Measurements from ENCODE around the gene ZFHX2.

ZFHX2 gene

DNA sequence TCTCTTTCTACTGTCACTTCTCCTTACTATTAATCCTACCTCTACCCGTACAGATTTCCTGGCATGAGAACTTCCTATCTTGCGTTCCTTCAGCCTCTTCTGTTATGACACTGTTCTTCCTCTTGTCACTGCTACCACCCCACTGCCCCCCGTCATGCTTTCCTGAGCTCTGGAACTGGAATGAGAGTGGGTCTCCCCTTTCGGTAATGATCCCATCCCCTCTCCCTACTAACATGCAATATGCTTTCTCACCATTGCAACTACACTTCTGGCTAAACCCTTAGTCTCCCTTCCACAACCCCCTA, 20.9 kb upstream of the ZFHX2 start:
- no peak for DNase-seq

DNA sequence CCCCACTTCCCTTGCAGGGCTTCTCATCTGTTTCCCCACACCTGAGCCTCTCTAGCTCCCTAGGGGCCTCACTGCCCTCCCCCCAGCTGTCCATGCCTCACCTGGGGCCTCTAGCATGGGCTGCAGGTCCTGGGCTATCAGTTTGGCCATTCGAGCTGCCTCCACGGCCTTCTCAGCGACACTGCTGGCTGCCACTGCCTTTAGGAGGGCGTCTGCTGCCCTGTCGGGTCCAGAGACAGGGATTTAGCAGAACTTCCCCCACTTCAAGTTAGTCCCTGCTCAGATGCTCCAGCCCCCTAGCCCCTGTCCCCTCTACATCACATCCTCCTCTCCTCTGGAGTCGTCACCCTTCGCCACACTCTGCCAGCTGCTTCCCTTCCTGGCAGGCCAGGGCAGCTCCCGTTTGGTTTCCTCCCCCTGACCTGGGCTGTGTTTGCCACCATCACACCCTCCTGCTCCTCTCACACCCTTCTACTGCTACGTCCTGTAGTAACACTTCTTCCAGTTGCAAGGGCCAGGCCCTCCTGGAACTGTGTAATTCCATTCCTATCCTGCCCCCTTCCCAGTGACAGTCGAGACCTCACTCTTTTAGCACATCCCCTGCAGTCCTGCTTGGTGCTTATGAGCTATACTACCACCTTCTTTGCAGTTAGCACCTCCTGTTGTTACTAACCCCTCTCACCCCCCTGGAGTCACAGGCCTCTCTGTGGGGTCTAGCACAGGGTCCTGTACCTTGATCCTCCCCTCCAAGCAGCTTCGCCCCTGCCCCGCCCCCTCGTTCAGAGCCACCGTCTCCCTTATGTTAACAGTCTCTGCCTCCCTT, 20.3 kb upstream of the ZFHX2 start:
- DNase-seq = no peak

DNA sequence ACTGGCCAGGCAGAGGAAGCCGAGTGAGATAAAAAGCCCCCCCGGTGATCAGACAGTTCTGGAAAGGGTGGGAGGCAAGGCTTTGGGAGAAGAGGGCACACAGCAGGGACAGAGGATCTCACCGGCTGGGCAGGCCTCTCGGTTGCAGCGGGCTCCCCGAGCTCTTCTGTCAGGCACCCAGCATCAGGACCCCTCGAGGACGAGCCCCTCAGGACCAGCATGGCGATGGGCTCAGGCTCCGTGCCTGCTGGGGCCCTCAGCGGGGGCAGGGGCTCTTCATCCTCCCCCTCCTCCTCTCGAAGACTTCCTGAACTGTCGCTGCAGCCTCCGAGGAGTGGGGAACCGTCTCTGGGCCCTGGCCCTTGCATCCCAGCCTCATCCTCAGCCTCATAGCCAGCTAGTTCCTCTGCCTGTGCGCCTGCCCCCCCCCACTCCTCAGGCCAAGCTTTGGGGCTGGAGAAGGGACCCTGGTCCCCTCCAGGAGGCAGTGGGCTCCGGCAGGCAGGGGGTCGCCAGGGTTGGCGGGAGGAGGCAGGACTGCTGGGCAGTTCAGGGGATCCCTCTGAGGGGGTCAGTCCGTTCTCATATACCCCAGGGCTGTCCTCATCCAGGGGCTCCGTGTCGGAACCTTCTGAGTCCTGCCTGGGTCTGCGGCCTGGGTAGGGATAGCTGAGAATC, 19.4 kb upstream of the ZFHX2 start:
- DNase-seq = no peak

DNA sequence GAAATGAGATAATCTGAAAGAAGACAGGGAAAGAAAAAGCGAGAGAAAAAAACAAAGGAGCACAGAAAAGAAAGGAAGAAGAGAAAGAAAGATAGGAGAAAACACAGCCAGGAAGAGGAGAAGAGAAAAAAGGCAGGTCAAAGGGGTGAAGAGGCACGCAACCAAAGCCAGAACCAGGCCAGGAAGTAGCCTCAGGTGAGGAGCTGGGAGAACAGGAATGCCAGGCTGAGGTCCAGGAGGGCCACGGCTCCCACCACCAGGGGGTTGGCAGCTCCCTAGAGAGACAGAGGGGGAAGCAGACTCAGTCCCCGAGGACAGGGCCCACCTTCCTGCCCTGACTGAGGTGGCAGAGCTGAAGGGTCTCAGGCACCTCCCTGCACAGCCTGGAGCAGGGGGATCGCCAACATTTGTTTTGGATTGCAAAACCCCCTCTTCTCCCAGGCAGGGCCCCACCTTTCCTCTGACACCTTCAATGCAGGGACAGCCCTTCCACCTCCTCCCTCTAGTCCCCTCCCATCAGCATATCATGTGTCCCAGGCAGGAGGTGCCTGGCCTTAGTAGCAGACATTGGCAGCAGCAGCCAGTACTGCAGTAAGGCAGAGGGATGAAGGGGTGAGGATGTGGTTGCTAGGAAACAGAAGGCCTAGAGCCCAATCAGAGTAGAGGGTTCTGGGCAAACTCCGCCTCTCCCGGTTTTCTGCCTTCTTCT, 18.0 kb upstream of the ZFHX2 start:
- DNase-seq = peak; percentile 11

DNA sequence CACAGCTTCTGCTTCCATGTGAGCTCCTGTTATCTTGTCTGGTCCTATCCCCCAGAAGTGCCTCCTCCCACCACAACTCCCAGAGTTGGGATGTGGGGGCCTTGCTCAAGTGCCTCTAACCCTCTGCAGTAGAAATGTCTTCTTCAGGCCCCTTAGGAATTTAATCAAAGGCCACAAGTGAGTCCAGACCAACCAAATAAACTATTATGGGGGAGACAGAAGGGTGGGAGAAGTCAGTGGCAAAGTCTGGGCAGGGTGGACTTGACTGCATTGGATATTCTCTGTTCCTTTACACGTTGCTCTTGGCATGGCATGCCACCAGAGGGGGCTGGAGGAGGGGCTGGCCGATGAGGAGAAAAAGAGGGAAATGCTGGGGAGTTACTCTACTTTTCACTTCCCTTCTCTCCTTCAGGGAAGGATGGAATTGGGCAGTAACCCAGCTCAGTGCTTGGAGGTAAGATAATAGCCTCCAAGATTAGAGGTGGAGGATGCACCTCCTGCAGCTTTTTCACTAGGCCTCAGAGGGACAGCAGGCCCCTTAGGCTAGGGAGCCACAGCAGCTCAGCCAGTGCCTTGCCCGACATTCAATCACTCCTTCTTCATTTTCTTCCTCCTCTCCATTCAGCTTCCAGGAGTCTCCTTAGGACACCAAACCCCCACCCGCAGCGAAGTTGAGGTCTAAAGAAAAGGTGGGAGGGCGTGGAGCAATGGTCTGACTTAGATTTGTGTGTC, 17.2 kb upstream of the ZFHX2 start:
- no peak for DNase-seq

DNA sequence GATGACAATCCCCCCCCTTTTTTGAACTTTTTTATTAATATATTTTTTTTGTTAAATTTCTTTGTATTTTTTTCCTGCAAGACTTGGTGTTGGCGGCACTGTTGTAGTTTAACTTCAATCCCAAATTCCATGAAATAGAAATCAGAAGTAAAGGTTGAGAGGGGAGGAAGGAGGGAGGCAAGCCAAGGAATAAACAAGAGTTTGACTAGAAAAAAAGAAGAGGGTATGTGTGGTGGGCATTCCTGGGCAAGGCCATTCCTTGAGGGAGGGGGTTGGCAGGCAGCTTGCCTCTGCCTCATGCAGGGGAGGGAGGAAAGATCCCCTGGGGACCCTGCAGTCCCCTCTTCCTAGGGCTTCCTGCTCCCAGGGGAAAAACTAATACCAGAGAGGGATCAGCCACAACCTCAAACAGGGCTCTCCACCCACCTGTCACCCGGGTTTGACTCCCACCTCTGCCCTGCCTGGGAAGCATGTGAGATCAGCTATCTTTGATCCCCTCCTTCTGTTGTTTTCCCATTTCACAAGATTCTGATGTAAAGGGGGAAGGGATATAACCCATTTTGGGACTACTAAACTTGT, 16.5 kb upstream of the ZFHX2 start:
- no peak for DNase-seq

DNA sequence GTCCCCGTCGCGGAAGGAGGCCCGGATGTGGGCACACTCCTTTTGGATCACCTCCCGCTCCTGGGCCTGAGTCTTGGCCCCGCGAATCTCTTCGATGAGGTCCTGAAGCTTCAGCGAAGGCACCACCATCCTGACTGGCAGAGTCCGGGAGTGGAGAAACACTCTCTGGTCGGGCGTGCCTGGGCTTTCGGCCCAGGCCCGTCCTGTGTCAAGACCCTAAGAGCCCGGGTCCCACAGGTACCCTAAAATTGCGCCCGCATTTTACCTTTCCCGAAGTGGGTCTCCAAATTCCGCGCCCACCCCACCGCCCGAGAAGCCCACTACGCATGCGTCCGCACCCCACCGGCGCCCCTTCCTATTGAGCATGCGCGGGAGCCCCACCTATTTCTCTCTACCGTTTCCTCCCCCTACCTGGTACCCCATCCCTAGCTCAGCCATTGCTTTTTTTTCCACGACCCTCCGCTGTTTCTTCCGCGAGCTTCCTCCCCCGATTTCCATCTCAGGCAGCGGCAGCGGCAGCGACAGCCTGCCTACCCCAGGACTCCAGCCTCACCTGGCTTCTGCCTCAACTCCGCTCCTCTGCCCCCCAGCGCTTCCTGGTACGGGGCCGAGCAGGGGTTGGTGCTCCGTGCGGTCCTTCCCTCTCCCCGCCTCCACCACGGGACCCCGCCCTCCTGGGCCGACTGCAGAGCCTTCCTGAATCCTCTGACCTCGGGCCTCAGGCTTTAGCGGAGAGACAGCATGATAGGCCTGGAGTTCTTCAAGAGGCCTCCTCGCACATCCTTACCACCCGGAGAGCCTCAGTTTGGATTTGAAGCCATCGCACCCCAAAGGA, 15.8 kb upstream of the ZFHX2 start, which contains the start of gene AP1G2:
TSS of gene AP1G2 (minus strand) at position 606 of the 835 bp plus-strand sequence. CDS start at position 129, 477 bp downstream.
- peak; percentile 93 for DNase-seq

DNA sequence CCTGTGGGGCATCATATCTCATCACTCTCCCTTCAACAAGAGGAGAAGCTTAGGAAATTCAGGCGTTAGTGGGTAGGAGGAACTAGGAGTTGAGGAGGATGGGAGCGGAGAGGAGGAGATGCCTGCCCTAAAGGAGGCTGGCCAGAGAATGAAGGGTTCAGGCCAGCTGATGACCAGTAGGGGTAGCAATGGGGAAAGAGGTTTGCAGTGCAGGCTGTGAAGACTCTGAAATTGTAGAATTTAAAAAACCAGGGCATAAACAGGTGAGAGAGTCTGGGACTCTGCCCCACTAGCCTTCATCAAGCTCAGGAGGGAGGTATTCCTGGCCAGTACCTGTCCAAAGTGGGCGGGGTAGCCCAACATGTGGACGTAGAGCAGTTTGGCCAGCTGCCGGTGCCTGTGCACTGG, 15.2 kb upstream of the ZFHX2 start:
- peak; percentile 28 for DNase-seq

DNA sequence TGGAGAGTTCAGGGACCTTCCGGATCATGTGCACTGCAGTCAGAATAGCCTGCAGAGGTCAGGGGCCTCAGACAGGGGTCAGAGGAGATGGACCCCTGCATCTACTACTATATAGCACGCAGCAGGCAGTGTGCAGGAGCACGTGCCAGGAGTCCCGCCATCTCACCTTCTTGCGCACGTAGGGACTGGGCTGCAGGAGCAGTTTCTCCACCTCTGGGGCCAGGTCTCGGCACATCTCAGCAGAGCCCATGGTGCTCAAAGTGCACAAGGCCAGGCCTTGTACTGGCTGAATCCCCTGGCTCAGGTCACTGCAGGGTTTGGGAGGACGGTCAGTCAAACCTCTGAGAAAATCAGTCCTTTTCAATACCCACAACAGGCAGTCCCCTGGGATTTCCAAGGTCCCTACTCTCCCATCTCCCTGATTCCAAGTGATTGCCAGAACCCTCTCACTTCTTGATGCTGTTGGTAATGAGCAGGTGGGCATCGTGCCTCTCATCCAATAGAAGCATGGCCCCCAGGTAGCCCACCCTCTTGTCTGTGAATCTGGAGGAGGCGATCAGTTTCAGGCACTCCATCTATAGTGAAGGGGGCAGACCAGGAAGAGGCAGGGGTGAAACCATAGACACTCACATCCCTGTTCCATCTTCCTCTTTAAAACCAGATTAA, 14.7 kb upstream of the ZFHX2 start:
- DNase-seq = no peak

DNA sequence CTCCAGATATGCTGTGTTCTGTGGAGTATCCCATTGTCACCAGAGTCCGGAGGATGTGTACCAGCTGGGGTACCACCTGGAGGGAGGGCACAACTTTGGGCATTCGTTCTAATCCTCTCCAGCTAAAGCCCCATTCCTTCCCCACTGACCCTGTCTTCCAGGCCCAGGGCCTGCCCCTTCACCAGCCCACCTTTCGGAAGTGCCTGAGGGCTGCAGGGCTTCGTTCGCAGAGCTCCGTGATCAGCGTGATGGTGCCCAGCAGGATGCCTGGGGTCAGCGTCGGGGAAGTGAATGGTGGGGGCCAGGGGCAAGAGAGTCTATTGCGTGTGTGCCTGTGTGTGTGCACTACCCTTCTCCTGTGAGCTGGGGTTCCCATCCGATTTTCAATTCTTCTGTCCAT, 14.1 kb upstream of the ZFHX2 start:
- no peak for DNase-seq

DNA sequence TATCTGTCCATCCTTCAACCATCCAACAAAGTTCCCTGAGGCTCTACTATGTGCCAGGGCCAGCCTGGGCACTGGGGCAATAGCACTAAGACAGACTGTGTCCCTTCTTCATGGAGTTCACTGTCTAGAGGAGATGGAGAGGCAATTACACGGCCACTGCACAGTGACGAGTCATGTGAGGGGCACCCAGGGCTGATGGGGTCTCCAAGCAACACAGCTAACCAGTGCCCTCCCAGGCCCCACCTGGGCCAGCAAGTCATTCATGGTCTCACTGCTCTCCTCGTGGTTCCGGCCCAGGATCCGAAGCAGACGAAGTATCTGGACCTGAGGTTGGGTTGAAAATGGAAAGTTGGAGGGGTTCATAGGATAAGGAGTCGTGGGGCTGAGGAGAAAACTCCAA, 13.3 kb upstream of the ZFHX2 start:
- no peak for DNase-seq

DNA sequence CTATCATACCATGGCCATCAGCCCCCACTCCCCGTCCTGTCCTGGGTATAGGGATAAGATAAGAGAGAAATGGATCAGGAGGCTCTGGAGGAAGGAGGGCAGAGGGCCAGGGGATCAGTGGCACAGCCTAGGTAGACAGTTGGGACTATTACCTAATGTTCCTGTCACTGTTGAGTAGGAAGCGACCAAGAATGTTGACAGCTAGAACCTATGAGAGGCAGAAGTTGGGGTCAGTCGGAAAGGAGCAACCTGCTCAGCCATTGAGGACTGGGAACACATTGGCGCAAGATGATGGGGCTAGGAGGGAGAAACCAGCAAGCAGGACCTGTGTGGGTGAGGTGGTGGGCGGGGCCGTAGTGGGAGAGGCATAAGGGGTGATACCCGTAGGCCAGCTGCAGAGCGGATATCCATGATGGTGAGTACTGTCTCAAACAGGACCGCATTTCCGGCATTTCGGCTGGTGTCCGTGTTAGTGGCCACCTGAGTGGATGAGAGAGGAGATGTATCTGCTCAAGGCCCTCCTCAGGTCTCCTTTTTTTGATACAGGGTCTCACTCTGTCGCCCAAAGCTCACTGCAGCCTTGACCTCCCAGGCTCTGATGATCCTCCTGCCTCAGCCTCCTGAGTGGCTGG, 12.7 kb upstream of the ZFHX2 start:
- no peak for DNase-seq

DNA sequence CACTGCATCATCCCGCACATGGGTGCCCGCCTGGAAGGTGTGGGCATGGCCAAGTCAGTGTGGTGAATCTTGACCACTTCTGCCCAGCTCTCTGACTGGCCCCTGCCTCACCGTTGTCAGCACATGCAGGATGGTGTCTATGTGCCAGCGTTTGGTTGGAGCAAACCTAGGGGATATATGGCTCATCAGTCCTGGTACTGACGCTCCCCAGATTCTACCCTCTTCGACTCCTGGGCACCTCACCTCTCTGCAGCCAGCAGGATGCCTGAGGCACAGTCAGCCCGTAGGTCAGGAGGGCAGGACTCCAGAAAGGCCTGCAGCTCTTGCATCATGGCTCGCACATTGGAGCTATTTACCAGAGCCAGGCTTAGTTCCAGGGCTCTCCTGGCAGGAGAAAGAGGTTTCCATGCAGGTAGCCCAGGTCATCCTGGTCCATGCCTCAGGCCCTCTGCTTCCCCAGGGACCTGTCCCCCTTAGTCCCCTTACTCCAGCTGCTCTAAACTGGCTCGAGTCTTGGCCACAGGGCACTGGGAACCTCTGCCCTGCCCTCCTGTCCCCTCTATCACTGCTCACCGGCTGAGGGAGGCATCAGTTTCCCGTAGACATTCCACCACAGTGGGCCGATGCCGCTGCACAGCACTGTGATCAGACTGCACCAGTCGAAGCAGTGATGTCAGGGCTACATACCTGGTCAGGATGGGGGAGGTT, 12.1 kb upstream of the ZFHX2 start:
- no peak for DNase-seq

DNA sequence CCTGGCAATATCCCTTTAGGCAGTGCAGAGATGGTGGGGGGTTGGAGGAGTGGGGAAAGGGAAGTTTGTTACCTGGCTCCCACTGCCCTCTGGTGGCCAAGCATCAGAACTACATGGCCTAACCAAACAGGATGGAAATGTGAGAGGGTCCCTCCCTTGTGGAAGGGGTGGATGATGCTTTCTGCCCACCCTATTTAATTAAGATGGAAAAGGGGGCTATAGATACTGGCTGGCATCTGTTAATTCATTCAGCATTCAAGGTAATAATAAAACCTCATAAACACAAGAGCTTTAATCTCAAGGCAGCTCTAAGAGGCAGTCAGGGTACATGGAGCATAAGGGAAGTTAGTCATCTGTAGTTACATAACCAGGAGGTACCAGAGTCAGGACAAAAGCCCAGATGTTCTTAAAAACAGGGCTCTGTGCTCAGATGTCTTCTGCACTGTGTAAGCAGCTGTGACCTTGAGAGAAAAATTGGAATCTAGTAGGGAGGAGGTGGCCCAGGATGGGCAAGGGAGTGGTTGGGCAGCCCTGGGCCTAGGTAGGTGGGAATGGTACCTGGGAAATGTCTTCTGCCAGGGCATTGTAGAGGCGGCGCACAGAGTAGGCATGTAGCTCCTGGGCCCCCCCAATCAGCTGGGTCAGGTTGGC, 11.4 kb upstream of the ZFHX2 start:
- DNase-seq = peak; percentile 66

DNA sequence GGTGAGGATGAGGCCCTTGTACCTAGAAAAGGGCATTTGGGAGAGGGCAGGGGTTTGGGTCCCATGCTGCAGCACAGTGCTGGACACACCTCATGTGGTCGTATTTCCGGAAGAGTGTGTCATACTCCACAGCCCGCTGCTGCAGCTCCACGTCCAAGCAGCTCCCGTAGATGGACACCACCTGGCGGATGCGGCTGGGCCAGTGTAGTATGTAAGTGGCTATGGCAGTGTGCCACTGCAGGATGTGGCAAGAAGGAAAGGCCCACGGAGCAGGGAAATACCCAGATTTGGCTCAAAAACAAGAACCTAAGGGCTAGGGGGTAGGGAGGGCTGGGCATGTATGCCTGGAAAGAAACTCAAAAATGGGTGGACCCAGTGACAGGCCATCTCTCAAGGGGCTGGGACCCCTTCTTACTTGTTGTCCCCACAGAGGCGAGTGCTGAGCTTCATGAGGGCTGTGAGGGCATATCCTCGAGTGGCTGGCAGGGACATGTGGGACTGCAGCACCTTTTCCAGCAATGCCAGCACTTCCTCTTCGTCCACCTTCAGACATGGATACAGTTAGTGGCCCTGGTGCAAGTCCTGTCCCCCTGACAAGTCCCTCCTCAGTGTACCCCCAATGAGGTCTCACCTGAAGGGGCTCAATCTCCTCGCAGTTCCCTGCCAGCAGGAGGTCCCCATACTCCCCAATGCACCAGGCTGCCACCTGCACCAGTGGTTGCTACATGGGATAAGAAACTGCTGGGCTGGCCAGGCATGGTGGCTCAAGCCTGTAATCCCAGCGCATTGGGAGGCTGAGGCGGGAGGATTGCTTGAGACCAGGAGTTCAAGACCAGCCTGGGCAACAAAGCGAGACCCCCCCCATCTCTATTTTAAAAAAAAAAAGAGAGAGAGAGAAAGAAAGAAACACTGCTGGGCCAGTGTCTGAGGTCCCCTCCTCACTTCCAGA, 10.6 kb upstream of the ZFHX2 start:
- no peak for DNase-seq

DNA sequence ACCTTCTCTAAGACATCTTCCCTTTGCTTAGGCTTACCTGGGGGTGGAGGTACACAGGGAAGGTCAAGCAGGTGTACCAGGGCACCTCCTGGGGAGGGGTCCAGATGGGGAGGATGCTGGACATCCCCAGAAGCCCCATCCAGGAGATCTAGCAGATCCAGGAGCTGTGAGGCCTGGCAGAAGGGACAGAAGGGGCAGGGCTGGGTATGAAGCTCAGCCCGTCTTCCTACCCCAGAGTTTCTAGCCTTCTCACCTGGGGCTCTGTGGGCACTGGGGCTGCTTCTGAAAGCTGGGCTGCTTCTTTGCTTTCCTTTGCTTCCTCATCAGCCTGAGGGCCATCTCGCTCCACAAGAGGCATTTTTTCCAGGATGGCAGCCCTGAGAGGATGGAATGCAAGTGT, 9.7 kb upstream of the ZFHX2 start:
- no peak for DNase-seq

DNA sequence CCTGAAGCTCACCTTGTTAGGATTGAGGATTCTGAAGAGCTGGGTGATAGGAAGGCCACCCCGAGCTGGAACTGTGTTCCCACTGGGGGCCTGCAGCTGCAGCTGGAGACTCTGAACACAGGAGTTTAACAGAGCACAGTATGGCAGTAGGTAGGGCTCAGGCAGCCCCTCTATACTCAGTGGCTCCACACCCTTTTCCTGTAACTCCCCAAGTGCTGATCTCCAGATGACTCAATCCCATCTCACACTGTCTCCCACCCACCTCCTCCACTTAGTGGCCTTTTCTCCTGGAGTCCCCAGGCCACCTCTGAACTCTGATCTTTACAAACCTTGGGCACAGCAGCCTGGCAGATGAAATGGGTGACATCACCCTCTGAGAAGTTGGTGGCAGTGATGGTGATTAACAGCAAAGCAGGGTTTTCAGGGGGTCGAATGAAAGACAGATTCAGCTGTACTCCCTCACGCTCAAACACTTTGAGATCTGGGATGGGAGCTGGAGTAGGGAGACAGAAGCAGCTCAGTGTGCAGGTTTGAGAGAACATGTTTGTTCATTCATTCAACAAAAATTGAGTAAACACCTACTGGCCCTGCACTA, 8.5 kb upstream of the ZFHX2 start:
- DNase-seq = no peak

All from NCI-H1092 treated with DMSO at 0.1 percent for 48 hours (cell line).